ENCODE results near the gene GON4L. TPM values are rescaled to one million over a fixed set of nuclear protein-coding genes. Genes with fewer than 3 reads are reported as not detected.

The GON4L gene
- total RNA-seq, 1 experiment from 2014 or later = 67.1 TPM

GRCh38 chr1:155882235-155882634, 25.2 kb upstream of the GON4L start:
- BruUV-seq (replicated peaks) = no TSS peak
- no peaks in the 10 kb centered on the region for H3K4me1 Mint-ChIP-seq (ENCODE audit: low read depth, unreplicated experiment)
- H3K9me3 Mint-ChIP-seq (ENCODE audit: low read depth, unreplicated experiment) = no peaks in the 10 kb centered on the region
- no peak overlapping the region for H3K4me3 Mint-ChIP-seq (ENCODE audit: low read depth, unreplicated experiment)
- TF ChIP-seq CTCF (IDR thresholded peaks at IDR 0.05; ENCODE audit: unreplicated experiment) = no peak
- H3K27me3 Mint-ChIP-seq (ENCODE audit: unreplicated experiment) = peaks cover 43% of the 10 kb centered on the region
- no peak for DNase-seq
- CTCF ChIA-PET = no interaction called here
- H3K36me3 Mint-ChIP-seq (ENCODE audit: insufficient read depth, unreplicated experiment) = no peaks in the 10 kb centered on the region
- H3K27ac Mint-ChIP-seq (ENCODE audit: unreplicated experiment) = no peak overlapping the region
- intact Hi-C loops (cut with micrococcal nuclease; ENCODE audit: unreplicated experiment) = no loop called here

GRCh38 chr1:155880950-155881349, 23.9 kb upstream of the GON4L start:
- intact Hi-C loops (cut with micrococcal nuclease; ENCODE audit: unreplicated experiment) = no loop called here
- no TSS peak for BruUV-seq (replicated peaks)
- Mint-ChIP-seq H3K27me3 (ENCODE audit: unreplicated experiment) (peaks cover 43% of the 10 kb centered on the region), H3K36me3 (ENCODE audit: insufficient read depth, unreplicated experiment) (peaks cover 4% of the 10 kb centered on the region), H3K9me3 (ENCODE audit: low read depth, unreplicated experiment) (no peaks in the 10 kb centered on the region), H3K27ac (ENCODE audit: unreplicated experiment) (no peak overlapping the region), H3K4me1 (ENCODE audit: low read depth, unreplicated experiment) (no peaks in the 10 kb centered on the region), H3K4me3 (ENCODE audit: low read depth, unreplicated experiment) (no peak overlapping the region)
- no peak for TF ChIP-seq CTCF (IDR thresholded peaks at IDR 0.05; ENCODE audit: unreplicated experiment)
- CTCF ChIA-PET = no interaction called here
- DNase-seq = no peak

- Mint-ChIP-seq H3K4me3 (ENCODE audit: low read depth, unreplicated experiment) (no peak overlapping the region), H3K27ac (ENCODE audit: unreplicated experiment) (no peak overlapping the region), H3K4me1 (ENCODE audit: low read depth, unreplicated experiment) (no peaks in the 10 kb centered on the region), H3K9me3 (ENCODE audit: low read depth, unreplicated experiment) (no peaks in the 10 kb centered on the region), H3K36me3 (ENCODE audit: insufficient read depth, unreplicated experiment) (peaks cover 4% of the 10 kb centered on the region), H3K27me3 (ENCODE audit: unreplicated experiment) (peaks cover 43% of the 10 kb centered on the region)
- intact Hi-C loops (cut with micrococcal nuclease; ENCODE audit: unreplicated experiment) = no loop called here
- no TSS peak for BruUV-seq (replicated peaks)
- no peak for DNase-seq
- CTCF ChIA-PET = no interaction called here
- no peak for TF ChIP-seq CTCF (IDR thresholded peaks at IDR 0.05; ENCODE audit: unreplicated experiment)
Observed at GRCh38 chr1:155880251-155880650, 23.2 kb upstream of the GON4L start.

- H3K27ac Mint-ChIP-seq (ENCODE audit: unreplicated experiment) = no peak overlapping the region
- CTCF ChIA-PET = interaction anchor here (0.5 kb wide), 1 partner anchor 20 kb away, joined by 5 read pairs; no protein-coding TSS in a partner anchor
- intact Hi-C loops (cut with micrococcal nuclease; ENCODE audit: unreplicated experiment) = no loop called here
- no peaks in the 10 kb centered on the region for H3K9me3 Mint-ChIP-seq (ENCODE audit: low read depth, unreplicated experiment)
- no peak for TF ChIP-seq CTCF (IDR thresholded peaks at IDR 0.05; ENCODE audit: unreplicated experiment)
- H3K36me3 Mint-ChIP-seq (ENCODE audit: insufficient read depth, unreplicated experiment) = peaks cover 4% of the 10 kb centered on the region
- H3K4me3 Mint-ChIP-seq (ENCODE audit: low read depth, unreplicated experiment) = no peak overlapping the region
- peaks cover 25% of the 10 kb centered on the region for H3K27me3 Mint-ChIP-seq (ENCODE audit: unreplicated experiment)
- BruUV-seq (replicated peaks) = no TSS peak
- no peaks in the 10 kb centered on the region for H3K4me1 Mint-ChIP-seq (ENCODE audit: low read depth, unreplicated experiment)
- DNase-seq = no peak
Observed at GRCh38 chr1:155877945-155878344, 20.9 kb upstream of the GON4L start.
